H1 (cell line): ENCODE data around the gene ZAP70. TPM values are rescaled to one million over a fixed set of nuclear protein-coding genes. Genes with fewer than 3 reads are reported as not detected.

Experiments used
- CTCF ChIA-PET: fragments of 300-600 bp; sonication (Branson Sonifier 250); formaldehyde crosslinking; loops from one replicate; lab custom pipeline; 2021; ENCODE audit not compliant: partially characterized antibody; lab: Charles Lee
- POLR2A ChIA-PET: fragments of 300-600 bp; sonication (Branson Sonifier 250); formaldehyde crosslinking; loops from one replicate; lab custom pipeline; 2021; ENCODE audit warnings: inconsistent platforms; ENCODE audit not compliant: partially characterized antibody; lab: Charles Lee
- DNase-seq, 2 experiments: peaks; one replicate each; pipeline versions ENCODE4 v3.0.0 to v3.0.0-alpha.2; 2010 to 2022; ENCODE audit warnings: low spot score in 2 of 2, low read depth in 1 of 2, mixed read lengths in 1 of 2
- FAIRE-seq: peaks from 2 replicates; lab custom pipeline; 2011; peaks lifted over from hg19 to GRCh38; lab: Jason Lieb, UNC
- H2AFZ ChIP-seq: 2 replicates; pipeline ENCODE4 v1.8.1; 2012; ENCODE audit warnings: low read length, inconsistent platforms
- H2AK5ac ChIP-seq: 2 replicates; pipeline ENCODE4 v1.6.1; 2013; ENCODE audit warnings: low read depth, low read length
- H2BK120ac ChIP-seq: replicated peaks from 2 replicates; pipeline ENCODE3; 2013; ENCODE audit warnings: low read depth, low read length, inconsistent platforms
- H2BK12ac ChIP-seq: 2 replicates; pipeline ENCODE4 v1.6.1; 2013; ENCODE audit warnings: low read depth, low read length
- H2BK15ac ChIP-seq: 2 replicates; pipeline ENCODE4 v1.6.1; 2013; ENCODE audit warnings: low read length
- H2BK20ac ChIP-seq: 2 replicates; pipeline ENCODE4 v1.6.1; 2013; ENCODE audit warnings: low read length
- H2BK5ac ChIP-seq: 2 replicates; pipeline ENCODE4 v1.6.1; 2013; ENCODE audit warnings: low read depth, low read length
- H3K14ac ChIP-seq: 2 replicates; pipeline ENCODE4 v1.6.1; 2013; ENCODE audit warnings: inconsistent platforms; ENCODE audit not compliant: insufficient read length
- H3K18ac ChIP-seq: 2 replicates; pipeline ENCODE4 v1.6.1; 2013; ENCODE audit warnings: low read length; ENCODE audit errors: extremely low read depth
- H3K23ac ChIP-seq: 2 replicates; pipeline ENCODE4 v1.6.1; 2013; ENCODE audit warnings: inconsistent platforms; ENCODE audit not compliant: insufficient read length
- H3K23me2 ChIP-seq: 2 replicates; pipeline ENCODE4 v1.6.1; 2013; ENCODE audit warnings: low read depth, low read length
- H3K27ac ChIP-seq: 2 replicates; pipeline ENCODE4 v1.6.1; 2011; ENCODE audit warnings: low read depth, low read length, inconsistent platforms
- H3K27me3 ChIP-seq, 4 experiments: replicated peaks in 1 of 4; 1 replicate in 1 of 4; 2 replicates in 3 of 4; pipeline versions ENCODE4 v1.6.1 to v1.8.1; 2011 to 2013; ENCODE audit warnings: low read length in 3 of 4, mild to moderate bottlenecking in 3 of 4, inconsistent platforms in 2 of 4, mixed read lengths in 2 of 4, moderate library complexity in 1 of 4; ENCODE audit not compliant: control insufficient read depth in 3 of 4, insufficient read depth in 3 of 4; ENCODE audit errors: extremely low read depth in 1 of 4
- H3K36me3 ChIP-seq, 4 experiments: 2 replicates each; pipeline versions ENCODE4 v1.6.1 to v1.8.1; 2011 to 2013; ENCODE audit warnings: mild to moderate bottlenecking in 4 of 4, low read length in 3 of 4, moderate library complexity in 2 of 4, control low read depth in 1 of 4, inconsistent platforms in 1 of 4; ENCODE audit not compliant: insufficient read depth in 4 of 4, control insufficient read depth in 2 of 4
- H3K4ac ChIP-seq: replicated peaks from 2 replicates; pipeline ENCODE3; 2013; ENCODE audit warnings: low read length, low read depth, mixed read lengths, inconsistent platforms; ENCODE audit not compliant: insufficient read length
- H3K4me1 ChIP-seq, 4 experiments: replicated peaks in 1 of 4; 1 replicate in 1 of 4; 2 replicates in 3 of 4; pipeline versions ENCODE4 v1.6.1 to v1.8.1; 2011 to 2013; ENCODE audit warnings: low read length in 3 of 4, inconsistent platforms in 2 of 4, mixed read lengths in 1 of 4; ENCODE audit not compliant: insufficient read depth in 4 of 4, control insufficient read depth in 3 of 4
- H3K4me2 ChIP-seq, 2 experiments: 2 replicates each; pipeline versions ENCODE4 v1.6.1 to v1.8.1; 2011 to 2013; ENCODE audit warnings: low read depth in 2 of 2, low read length in 2 of 2, control low read depth in 1 of 2, inconsistent platforms in 1 of 2, mild to moderate bottlenecking in 1 of 2; ENCODE audit not compliant: insufficient read depth in 1 of 2
- H3K4me3 ChIP-seq, 4 experiments: fragments of 200-600, 300-600 bp in 1 of 4; sonication (generic), shearing (Covaris generic), sonication (Bioruptor Twin) in 1 of 4; 2 replicates each; pipeline versions ENCODE4 v1.5.1 to v1.8.1; 2011 to 2016; ENCODE audit warnings: low read length in 4 of 4, low read depth in 3 of 4, control low read depth in 2 of 4, inconsistent platforms in 2 of 4, mild to moderate bottlenecking in 2 of 4, mixed read lengths in 1 of 4, moderate library complexity in 1 of 4; ENCODE audit not compliant: insufficient read depth in 2 of 4; ENCODE audit errors: extremely low read depth in 1 of 4
- H3K56ac ChIP-seq: replicated peaks from 2 replicates; pipeline ENCODE3; 2013; ENCODE audit warnings: low read depth, mild to moderate bottlenecking, mixed read lengths, low read length, inconsistent platforms; ENCODE audit not compliant: insufficient read length
- H3K79me1 ChIP-seq: 2 replicates; pipeline ENCODE4 v1.6.1; 2013; ENCODE audit warnings: low read depth, low read length, control low read depth
- H3K79me2 ChIP-seq, 2 experiments: 2 replicates each; pipeline versions ENCODE4 v1.6.1 to v1.8.1; 2012 to 2013; ENCODE audit warnings: low read length in 2 of 2, mild to moderate bottlenecking in 2 of 2, inconsistent platforms in 1 of 2; ENCODE audit not compliant: insufficient read depth in 2 of 2, control insufficient read depth in 1 of 2
- H3K9ac ChIP-seq, 4 experiments: replicated peaks in 1 of 4; 1 replicate in 1 of 4; 2 replicates in 3 of 4; pipeline versions ENCODE4 v1.6.1 to v1.8.1; 2011 to 2013; ENCODE audit warnings: low read depth in 3 of 4, low read length in 3 of 4, control low read depth in 2 of 4, mild to moderate bottlenecking in 2 of 4, moderate library complexity in 2 of 4, inconsistent platforms in 1 of 4; ENCODE audit errors: extremely low read depth in 1 of 4
- H3K9me3 ChIP-seq, 2 experiments: 2 replicates each; pipeline versions ENCODE4 v1.6.1 to v1.8.1; 2012 to 2013; ENCODE audit warnings: mild to moderate bottlenecking in 2 of 2, moderate library complexity in 2 of 2, control low read depth in 1 of 2, inconsistent platforms in 1 of 2, low read depth in 1 of 2, low read length in 1 of 2, mixed read lengths in 1 of 2; ENCODE audit not compliant: insufficient read depth in 2 of 2
- H4K20me1 ChIP-seq, 2 experiments: replicated peaks in 1 of 2; 2 replicates each; pipeline versions ENCODE3 to v1.8.1; 2011 to 2013; ENCODE audit warnings: inconsistent platforms in 2 of 2, low read length in 2 of 2, mild to moderate bottlenecking in 1 of 2; ENCODE audit not compliant: insufficient read depth in 2 of 2, control insufficient read depth in 1 of 2
- H4K5ac ChIP-seq: 2 replicates; pipeline ENCODE4 v1.6.1; 2013; ENCODE audit warnings: low read length, low read depth, mixed read lengths, inconsistent platforms; ENCODE audit not compliant: insufficient read length
- H4K8ac ChIP-seq: 2 replicates; pipeline ENCODE4 v1.8.0; 2013; ENCODE audit warnings: mild to moderate bottlenecking, moderate library complexity, low read length, inconsistent platforms; ENCODE audit not compliant: insufficient read depth; ENCODE audit errors: extremely low read depth
- H4K91ac ChIP-seq: replicated peaks from 2 replicates; pipeline ENCODE3; 2013; ENCODE audit warnings: low read length, mixed read lengths, inconsistent platforms; ENCODE audit not compliant: insufficient read length
- BCL11A ChIP-seq, 2 experiments: IDR thresholded peaks; one replicate each; pipeline ENCODE4 v1.6.1; 2011; ENCODE audit warnings: low read depth in 2 of 2, low read length in 2 of 2, mild to moderate bottlenecking in 2 of 2
- EP300 ChIP-seq, 2 experiments: IDR thresholded peaks; 1 replicate in 1 of 2; 2 replicates in 1 of 2; pipeline ENCODE4 v1.6.1; 2011 to 2012; ENCODE audit warnings: low read depth in 2 of 2, low read length in 2 of 2, mild to moderate bottlenecking in 2 of 2, borderline replicate concordance in 1 of 2, inconsistent platforms in 1 of 2, moderate library complexity in 1 of 2
- JUND ChIP-seq: IDR thresholded peaks from 2 replicates; pipeline ENCODE4 v1.6.1; 2011; ENCODE audit warnings: mild to moderate bottlenecking, improper control_type of control experiment, low read length
- KDM4A ChIP-seq: IDR thresholded peaks from one replicate; pipeline ENCODE4 v1.7.1; 2012; ENCODE audit warnings: low read depth, mild to moderate bottlenecking, moderate library complexity, low read length, inconsistent platforms; ENCODE audit not compliant: severe bottlenecking
- RAD21 ChIP-seq, 2 experiments: IDR thresholded peaks in 1 of 2; conservative IDR thresholded peaks in 1 of 2; 2 replicates each; pipeline ENCODE4 v1.6.1; 2011; ENCODE audit warnings: low read depth in 2 of 2, low read length in 2 of 2, improper control_type of control experiment in 1 of 2, inconsistent platforms in 1 of 2, mild to moderate bottlenecking in 1 of 2, moderate library complexity in 1 of 2
- TAF1 ChIP-seq: IDR thresholded peaks from 2 replicates; pipeline ENCODE4 v1.6.1; 2011; ENCODE audit warnings: mild to moderate bottlenecking, low read depth, low read length
- WGBS, 2 experiments: shearing (Covaris generic) in 1 of 2; methylation state at CpG; one replicate each; pipeline versions ENCODE4 v1.1.6 to v1.1.7; 2013 to 2015; ENCODE audit warnings: low lambda C conversion rate in 2 of 2, mixed read lengths in 2 of 2, inconsistent platforms in 1 of 2, low coverage in 1 of 2, missing lambda C conversion rate in 1 of 2; ENCODE audit not compliant: insufficient replicate concordance in 2 of 2, insufficient coverage in 1 of 2, insufficient read length in 1 of 2; ENCODE audit errors: extremely low coverage in 1 of 2, missing lambda C conversion rate in 1 of 2; 5-methylcytosine and 5-hydroxymethylcytosine counted together
- polyA plus RNA-seq, 7 experiments: library from polyadenylated mRNA; depleted of rRNA in 3 of 7; stranded (reverse) in 5 of 7; unstranded in 2 of 7; fragments of >200 nt in 5 of 7; fragments of 200-250 nt in 2 of 7; gene quantifications; 1 replicate in 5 of 7; 2 replicates in 1 of 7; 4 replicates in 1 of 7; pipeline versions ENCODE4 v1.2.1 to v1.2.3, GENCODE V29; 2011 to 2013; ENCODE audit warnings: missing spikeins in 2 of 7, mixed read lengths in 2 of 7
- total RNA-seq: library from RNA; stranded (reverse); fragmentation: NEBNext Ultra II Directional; extraction: Animal tissue kit (Norgen Biotek cat#: 25700); gene quantifications from 2 replicates; pipeline ENCODE4 v1.2.1, GENCODE V29; 2021

Gene ZAP70
- total and polyA plus RNA-seq, 2 of the 8 experiments (the other 6 are each of a cell fraction or from before 2014, with no cell fraction given): 0.15 TPM; not detected in 1

GRCh38 chr2:97751752-97752151 is 38.4 kb downstream of the ZAP70 start:
- no peak overlapping the region for H2BK20ac ChIP-seq
- peaks cover 0 to 10% (median 3%) of the 10 kb centered on the region in 4 experiments; a peak in 4 of 7 replicates for H3K4me1 ChIP-seq
- no peak overlapping the region for H3K9ac ChIP-seq
- no peaks in the 10 kb centered on the region for H3K23me2 ChIP-seq
- H3K27ac ChIP-seq: no peak overlapping the region
- H3K4me2 ChIP-seq: no peak overlapping the region
- H4K91ac ChIP-seq: no peak overlapping the region
- H3K79me2 ChIP-seq: no peaks in the 10 kb centered on the region
- no peak for DNase-seq
- peak overlapping the region; percentile 51 for H4K5ac ChIP-seq
- H3K23ac ChIP-seq: no peak overlapping the region
- no peak for FAIRE-seq
- no peak overlapping the region for H2BK15ac ChIP-seq
- no peak for TF ChIP-seq BCL11A (IDR thresholded peaks at IDR 0.05; ENCODE audit: low read depth in 2 of 2, low read length in 2 of 2)
- TF ChIP-seq TAF1: no peak
- no peak for TF ChIP-seq EP300 (IDR thresholded peaks at IDR 0.05; ENCODE audit: borderline replicate concordance in 1 of 2, low read depth in 2 of 2, low read length in 2 of 2)
- TF ChIP-seq RAD21 (IDR thresholded peaks at IDR 0.05 in 1 of 2, conservative IDR thresholded peaks at IDR 0.05 in 1 of 2; ENCODE audit: low read depth in 2 of 2, low read length in 2 of 2): no peak
- TF ChIP-seq JUND: no peak
- TF ChIP-seq KDM4A: no peak
- no peaks in the 10 kb centered on the region for H3K79me1 ChIP-seq
- H2BK5ac ChIP-seq: no peak overlapping the region
- no peak overlapping the region; the same call in 1 of the 2 replicates for H2BK12ac ChIP-seq
- peaks cover 0 to 8% (median under 1%) of the 10 kb centered on the region in 4 experiments; a peak in 3 of 8 replicates for H3K36me3 ChIP-seq
- H3K18ac ChIP-seq: no peak overlapping the region
- H4K8ac ChIP-seq: no peak overlapping the region; the same call in 1 of the 2 replicates
- H3K4me3 ChIP-seq: no peak overlapping the region; a peak in 1 of 8 replicates
- no peaks in the 10 kb centered on the region for H3K9me3 ChIP-seq
- no peaks in the 10 kb centered on the region for H4K20me1 ChIP-seq
- H3K4ac ChIP-seq: no peak overlapping the region
- CTCF ChIA-PET: interaction anchor here (0.9 to 4.2 kb wide), 13 partner anchors 11 to 734 kb away, joined by 3 to 33 read pairs (median 3); no protein-coding TSS in a partner anchor
- POLR2A ChIA-PET: no interaction called here
- no peak overlapping the region for H2AFZ ChIP-seq
- H3K56ac ChIP-seq: no peak overlapping the region
- H2BK120ac ChIP-seq: peak overlapping the region; percentile 24
- 60% methylated on average over 3 of the region's 3 CpGs; no CpG with 5 or more reads in 1 of the 2 experiments for WGBS, 2 experiments
- no peaks in the 10 kb centered on the region for H3K27me3 ChIP-seq
- H2AK5ac ChIP-seq: no peak overlapping the region
- H3K14ac ChIP-seq: no peak overlapping the region
